ENCODE data around the gene CHST4. TPM values are rescaled to one million over a fixed set of nuclear protein-coding genes. Genes with fewer than 3 reads are reported as not detected.

The CHST4 gene
- total RNA-seq, 1 donor from 2014 or later = under 0.01 TPM

DNA sequence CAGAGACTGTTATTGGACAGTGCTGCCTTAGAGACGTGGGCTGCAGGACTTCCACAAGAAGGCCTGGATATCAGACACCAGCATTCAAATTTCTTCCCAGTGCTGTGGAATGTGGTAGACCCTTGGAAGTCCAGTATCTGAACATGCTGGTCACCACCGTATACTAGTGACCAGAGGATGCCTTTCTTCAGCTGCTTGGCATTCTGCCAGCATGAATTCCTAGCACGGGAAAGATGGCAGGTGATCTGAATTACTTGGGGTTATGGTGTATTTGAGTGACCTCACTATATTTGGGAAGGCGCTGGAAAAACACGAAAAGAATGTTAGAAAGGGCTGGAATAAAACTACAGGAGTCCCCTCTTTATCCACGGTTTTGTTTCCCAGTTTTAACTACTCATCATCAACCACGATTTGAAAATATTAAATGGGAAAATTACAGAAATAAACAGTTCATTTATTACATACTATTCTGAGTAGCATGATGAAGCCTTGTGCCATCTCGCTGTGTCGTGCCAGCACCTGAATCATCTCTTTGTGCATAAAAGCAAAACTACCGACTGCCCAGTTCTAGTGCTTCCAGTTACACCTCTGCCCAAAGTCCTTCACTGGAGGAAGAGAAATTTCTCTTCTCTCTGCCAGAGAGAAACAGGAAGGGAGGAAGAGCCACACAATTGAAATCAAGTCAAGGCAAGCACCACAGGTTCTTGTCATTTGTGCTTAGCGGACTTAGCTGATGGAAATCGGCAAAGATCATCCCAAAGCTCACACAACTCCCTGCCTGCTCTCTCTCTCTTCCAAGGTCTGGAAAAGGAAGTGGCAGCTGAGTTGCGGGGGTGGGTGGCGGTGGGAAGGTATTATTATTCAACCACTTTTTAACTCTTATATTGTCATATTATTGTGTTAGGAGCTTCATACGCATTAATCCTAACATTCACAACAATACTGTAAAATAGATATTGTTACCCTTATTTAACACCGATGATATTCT, 1.4 kb upstream of the CHST4 start:
- Histone ChIP-seq H3K36me3 (ENCODE audit: control insufficient read depth, insufficient read depth, low read length) (no peaks in the 10 kb centered on the region), H3K27me3 (ENCODE audit: control insufficient read depth, insufficient read depth, low read length) (no peaks in the 10 kb centered on the region), H3K4me3 (ENCODE audit: low read depth, low read length) (no peak overlapping the region)
- TF ChIP-seq, protein P1, sequence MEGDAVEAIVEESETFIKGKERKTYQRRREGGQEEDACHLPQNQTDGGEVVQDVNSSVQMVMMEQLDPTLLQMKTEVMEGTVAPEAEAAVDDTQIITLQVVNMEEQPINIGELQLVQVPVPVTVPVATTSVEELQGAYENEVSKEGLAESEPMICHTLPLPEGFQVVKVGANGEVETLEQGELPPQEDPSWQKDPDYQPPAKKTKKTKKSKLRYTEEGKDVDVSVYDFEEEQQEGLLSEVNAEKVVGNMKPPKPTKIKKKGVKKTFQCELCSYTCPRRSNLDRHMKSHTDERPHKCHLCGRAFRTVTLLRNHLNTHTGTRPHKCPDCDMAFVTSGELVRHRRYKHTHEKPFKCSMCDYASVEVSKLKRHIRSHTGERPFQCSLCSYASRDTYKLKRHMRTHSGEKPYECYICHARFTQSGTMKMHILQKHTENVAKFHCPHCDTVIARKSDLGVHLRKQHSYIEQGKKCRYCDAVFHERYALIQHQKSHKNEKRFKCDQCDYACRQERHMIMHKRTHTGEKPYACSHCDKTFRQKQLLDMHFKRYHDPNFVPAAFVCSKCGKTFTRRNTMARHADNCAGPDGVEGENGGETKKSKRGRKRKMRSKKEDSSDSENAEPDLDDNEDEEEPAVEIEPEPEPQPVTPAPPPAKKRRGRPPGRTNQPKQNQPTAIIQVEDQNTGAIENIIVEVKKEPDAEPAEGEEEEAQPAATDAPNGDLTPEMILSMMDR (IDR thresholded peaks at IDR 0.05; ENCODE audit: insufficient read depth, low read length, severe bottlenecking) = no peak
- DNase-seq (ENCODE audit: low read depth) (peak; percentile 48), FAIRE-seq (no peak)

DNA sequence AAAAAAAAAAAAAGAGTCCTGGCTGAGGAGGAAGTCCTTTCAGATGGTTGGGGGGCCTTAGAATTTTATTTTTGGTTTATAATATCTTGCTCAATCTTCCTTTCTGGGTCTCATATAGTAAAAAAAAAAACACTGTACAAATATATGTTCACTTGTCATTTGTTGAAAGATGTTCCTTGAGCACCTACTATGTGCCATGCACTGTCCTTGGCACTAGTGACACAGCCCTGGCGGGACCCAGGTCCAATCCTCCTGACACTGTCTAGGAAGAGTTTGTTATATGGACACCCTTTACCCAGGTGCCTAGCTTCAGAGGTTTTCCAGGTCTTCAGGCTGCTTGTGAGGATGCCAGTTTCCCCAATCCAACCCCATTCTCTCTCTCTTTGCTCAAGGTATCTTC, 2.0 kb downstream of the CHST4 start:
- FAIRE-seq = no peak
- Histone ChIP-seq H3K4me3 (ENCODE audit: low read depth, low read length) (no peak overlapping the region), H3K27me3 (ENCODE audit: control insufficient read depth, insufficient read depth, low read length) (no peaks in the 10 kb centered on the region), H3K36me3 (ENCODE audit: control insufficient read depth, insufficient read depth, low read length) (no peaks in the 10 kb centered on the region)
- DNase-seq (ENCODE audit: low read depth) = no peak
- TF ChIP-seq, protein P1 (IDR thresholded peaks at IDR 0.05; ENCODE audit: insufficient read depth, low read length, severe bottlenecking) = no peak

DNA sequence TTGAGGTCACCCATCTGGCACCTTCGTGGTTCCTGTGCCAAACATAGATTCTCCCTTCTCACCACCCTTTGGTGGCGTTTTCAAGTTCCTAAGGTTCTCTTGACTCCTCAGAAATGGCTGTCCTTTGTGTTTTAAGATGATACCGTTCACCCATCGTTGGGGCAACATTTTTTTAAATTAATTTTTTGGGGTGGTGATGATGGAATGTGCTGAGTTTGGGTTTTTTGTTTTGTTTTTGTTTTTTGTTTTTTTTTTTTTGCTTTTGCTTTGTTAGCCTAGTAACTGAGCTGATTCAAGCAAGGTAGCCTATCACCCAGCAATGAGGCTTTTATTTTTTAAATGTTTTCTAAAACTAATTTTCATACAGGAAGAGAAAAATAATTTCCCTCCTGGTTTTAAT, 2.6 kb downstream of the CHST4 start:
- DNase-seq (ENCODE audit: low read depth) (no peak), FAIRE-seq (no peak)
- TF ChIP-seq, protein P1 (IDR thresholded peaks at IDR 0.05; ENCODE audit: insufficient read depth, low read length, severe bottlenecking) = no peak
- Histone ChIP-seq H3K27me3 (ENCODE audit: control insufficient read depth, insufficient read depth, low read length) (no peaks in the 10 kb centered on the region), H3K36me3 (ENCODE audit: control insufficient read depth, insufficient read depth, low read length) (no peaks in the 10 kb centered on the region), H3K4me3 (ENCODE audit: low read depth, low read length) (no peak overlapping the region)

DNA sequence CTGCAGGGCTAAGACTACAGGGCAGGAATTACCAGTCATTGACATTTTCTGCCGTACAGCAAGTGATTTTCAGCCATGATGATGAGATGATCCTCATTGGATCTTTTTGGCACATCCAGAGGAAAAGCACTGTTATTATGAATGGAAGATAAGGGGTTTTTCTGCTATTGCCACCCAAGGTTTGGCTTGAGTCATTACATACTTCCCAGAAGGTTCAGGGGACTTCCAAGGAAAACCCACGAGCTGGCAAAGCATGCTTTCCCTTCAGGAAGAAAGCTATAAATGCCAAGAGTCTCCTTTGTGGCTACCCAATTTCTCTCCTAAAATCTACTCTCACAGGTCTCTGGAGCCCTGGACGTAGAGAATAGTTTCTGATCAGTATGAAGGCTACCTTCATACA, 6.1 kb downstream of the CHST4 start:
- FAIRE-seq = no peak

DNA sequence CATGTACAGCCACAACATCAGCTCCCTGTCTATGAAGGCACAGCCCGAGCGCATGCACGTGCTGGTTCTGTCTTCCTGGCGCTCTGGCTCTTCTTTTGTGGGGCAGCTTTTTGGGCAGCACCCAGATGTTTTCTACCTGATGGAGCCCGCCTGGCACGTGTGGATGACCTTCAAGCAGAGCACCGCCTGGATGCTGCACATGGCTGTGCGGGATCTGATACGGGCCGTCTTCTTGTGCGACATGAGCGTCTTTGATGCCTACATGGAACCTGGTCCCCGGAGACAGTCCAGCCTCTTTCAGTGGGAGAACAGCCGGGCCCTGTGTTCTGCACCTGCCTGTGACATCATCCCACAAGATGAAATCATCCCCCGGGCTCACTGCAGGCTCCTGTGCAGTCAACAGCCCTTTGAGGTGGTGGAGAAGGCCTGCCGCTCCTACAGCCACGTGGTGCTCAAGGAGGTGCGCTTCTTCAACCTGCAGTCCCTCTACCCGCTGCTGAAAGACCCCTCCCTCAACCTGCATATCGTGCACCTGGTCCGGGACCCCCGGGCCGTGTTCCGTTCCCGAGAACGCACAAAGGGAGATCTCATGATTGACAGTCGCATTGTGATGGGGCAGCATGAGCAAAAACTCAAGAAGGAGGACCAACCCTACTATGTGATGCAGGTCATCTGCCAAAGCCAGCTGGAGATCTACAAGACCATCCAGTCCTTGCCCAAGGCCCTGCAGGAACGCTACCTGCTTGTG, 10.7 kb downstream of the CHST4 start:
- no peak overlapping the region for H3K4me3 ChIP-seq (ENCODE audit: low read depth, low read length)
- TF ChIP-seq, protein P1 (IDR thresholded peaks at IDR 0.05; ENCODE audit: insufficient read depth, low read length, severe bottlenecking) = no peak
- H3K36me3 ChIP-seq (ENCODE audit: control insufficient read depth, insufficient read depth, low read length) = no peaks in the 10 kb centered on the region
- FAIRE-seq (no peak), DNase-seq (ENCODE audit: low read depth) (no peak)
- no peaks in the 10 kb centered on the region for H3K27me3 ChIP-seq (ENCODE audit: control insufficient read depth, insufficient read depth, low read length)

More for the DNA sequence above, 6.1 kb downstream of the CHST4 start:
- DNase-seq (ENCODE audit: low read depth) = no peak
- Histone ChIP-seq H3K27me3 (ENCODE audit: control insufficient read depth, insufficient read depth, low read length) (no peaks in the 10 kb centered on the region), H3K36me3 (ENCODE audit: control insufficient read depth, insufficient read depth, low read length) (no peaks in the 10 kb centered on the region), H3K4me3 (ENCODE audit: low read depth, low read length) (no peak overlapping the region)
- TF ChIP-seq, protein P1 (IDR thresholded peaks at IDR 0.05; ENCODE audit: insufficient read depth, low read length, severe bottlenecking) = no peak

All from bronchial epithelial cell (primary cell).